NCI-H1105 treated with DMSO at 0.1 percent for 48 hours (cell line): ENCODE results near the gene ZFYVE21.

Source experiments
- DNase-seq: peaks from one replicate; lab custom pipeline; 2025; lab: John Stamatoyannopoulos, UW

Gene ZFYVE21

GRCh38 chr14:103705504-103706284 is 9.9 kb upstream of the ZFYVE21 start:
- no peak for DNase-seq

- no peak for DNase-seq
Observed at GRCh38 chr14:103706551-103707328, 8.9 kb upstream of the ZFYVE21 start.

GRCh38 chr14:103707329-103708263 is 8.0 kb upstream of the ZFYVE21 start:
- DNase-seq = no peak

- DNase-seq = no peak
Observed at GRCh38 chr14:103708750-103709187, 6.8 kb upstream of the ZFYVE21 start.

GRCh38 chr14:103709814-103710213 is 5.8 kb upstream of the ZFYVE21 start:
- no peak for DNase-seq

- DNase-seq = no peak
Observed at GRCh38 chr14:103710771-103711377, 4.7 kb upstream of the ZFYVE21 start.

GRCh38 chr14:103711516-103712431 is 3.8 kb upstream of the ZFYVE21 start:
- DNase-seq = no peak

GRCh38 chr14:103712633-103713247 is 2.9 kb upstream of the ZFYVE21 start:
- DNase-seq = no peak

GRCh38 chr14:103713304-103714062 is 2.1 kb upstream of the ZFYVE21 start:
- DNase-seq = no peak

GRCh38 chr14:103714063-103714724 is 1.4 kb upstream of the ZFYVE21 start:
- DNase-seq = no peak

GRCh38 chr14:103716091-103716801 is 636 bp downstream of the ZFYVE21 start:
- DNase-seq = no peak

- DNase-seq = no peak
Observed at GRCh38 chr14:103716899-103717411, 1.3 kb downstream of the ZFYVE21 start.

GRCh38 chr14:103718572-103718971 is 3.0 kb downstream of the ZFYVE21 start:
- DNase-seq = no peak

- no peak for DNase-seq
Observed at GRCh38 chr14:103719751-103720150, 4.1 kb downstream of the ZFYVE21 start.

GRCh38 chr14:103721334-103722120 is 5.9 kb downstream of the ZFYVE21 start:
- DNase-seq = no peak

- no peak for DNase-seq
Observed at GRCh38 chr14:103723748-103724081, 8.1 kb downstream of the ZFYVE21 start.

- no peak for DNase-seq
Observed at GRCh38 chr14:103724116-103724515, 8.5 kb downstream of the ZFYVE21 start.
